Stimulated activated CD4-positive, alpha-beta T cell treated with anti-CD3 and anti-CD28 coated beads, Interleukin-12 subunit alpha, Interleukin-12 subunit beta, amount 100 ng/mL, for 48 hours (primary cell): ENCODE data around the gene PIK3CB.
A peak's percentile ranks its signal among the peaks of the same experiment; 100 is the strongest.
"Not testable (repeated sequence)": the region's sequence is repeated elsewhere in the genome, so short reads cannot be mapped to it uniquely, and the experiment has no call there.

Experiments used
- DNase-seq, 3 donors: peaks; one replicate each; pipeline ENCODE4 v3.0.0-alpha.2; 2020; ENCODE audit warnings: low read depth in 2 of 3, low spot score in 1 of 3

PIK3CB gene

DNA sequence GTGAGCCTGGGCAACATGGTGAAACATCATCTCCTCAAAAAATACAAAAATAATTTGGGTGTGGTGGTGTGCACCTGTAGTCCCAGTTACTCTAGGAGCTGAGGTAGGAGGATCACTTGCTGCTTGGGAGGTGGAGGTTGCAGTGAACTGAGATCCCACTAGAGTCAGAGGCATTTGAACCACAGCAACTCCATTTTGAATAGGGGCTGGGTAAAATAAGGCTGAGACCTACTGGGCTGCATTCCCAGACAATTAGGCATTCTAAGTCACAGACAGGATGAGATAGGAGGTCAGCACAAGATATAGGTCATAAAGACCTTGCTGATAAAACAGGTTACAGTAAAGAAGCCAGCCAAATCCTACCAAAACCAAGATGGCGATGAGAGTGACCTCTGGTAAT is 12.1 kb upstream of the PIK3CB start:
- not testable (repeated sequence) for DNase-seq

DNA sequence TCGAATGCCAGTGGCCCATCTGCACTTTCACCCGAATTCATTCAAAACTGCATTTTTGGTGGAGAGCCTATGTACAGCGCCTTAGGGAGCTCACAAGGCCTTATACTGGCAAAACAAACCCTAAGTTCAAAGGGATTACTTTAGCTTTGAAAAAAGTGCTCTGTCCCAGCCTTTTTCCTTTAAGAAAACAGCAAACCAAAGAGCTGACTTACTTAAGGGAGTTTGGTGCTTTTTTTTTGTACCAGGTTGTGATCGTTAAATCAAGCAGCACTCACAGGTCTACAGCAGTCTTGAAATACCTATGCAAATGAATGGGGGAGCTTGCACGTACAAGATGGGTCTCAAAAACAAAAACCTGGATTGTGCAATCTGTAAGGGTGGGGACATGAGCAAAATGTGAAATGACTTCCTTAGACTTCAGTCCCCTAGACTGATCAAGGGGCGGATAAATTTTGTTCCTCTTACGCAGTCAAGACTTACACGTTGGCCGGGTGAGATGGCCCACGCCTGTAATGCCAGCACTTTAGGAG is 11.6 kb upstream of the PIK3CB start:
- no peak for DNase-seq

DNA sequence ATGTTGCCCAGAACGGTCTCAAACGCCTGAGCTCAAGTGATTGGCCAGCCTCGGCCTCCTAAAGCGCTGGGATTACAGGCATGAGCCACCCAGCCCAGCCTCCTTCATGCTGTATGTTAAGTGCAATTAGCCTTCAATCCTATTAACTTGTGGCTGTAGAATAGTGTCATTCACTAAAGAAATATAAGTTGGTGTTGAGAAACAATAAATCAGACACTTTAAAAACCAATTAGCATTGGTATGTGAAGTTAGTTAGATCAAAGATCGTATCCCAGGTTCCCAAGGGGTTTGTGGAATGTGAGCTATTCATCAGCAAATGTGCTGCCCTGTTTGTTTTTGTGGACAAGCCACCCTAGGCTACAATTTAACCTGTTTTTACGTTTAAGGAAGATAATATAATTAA is 11.0 kb upstream of the PIK3CB start:
- DNase-seq: no peak

DNA sequence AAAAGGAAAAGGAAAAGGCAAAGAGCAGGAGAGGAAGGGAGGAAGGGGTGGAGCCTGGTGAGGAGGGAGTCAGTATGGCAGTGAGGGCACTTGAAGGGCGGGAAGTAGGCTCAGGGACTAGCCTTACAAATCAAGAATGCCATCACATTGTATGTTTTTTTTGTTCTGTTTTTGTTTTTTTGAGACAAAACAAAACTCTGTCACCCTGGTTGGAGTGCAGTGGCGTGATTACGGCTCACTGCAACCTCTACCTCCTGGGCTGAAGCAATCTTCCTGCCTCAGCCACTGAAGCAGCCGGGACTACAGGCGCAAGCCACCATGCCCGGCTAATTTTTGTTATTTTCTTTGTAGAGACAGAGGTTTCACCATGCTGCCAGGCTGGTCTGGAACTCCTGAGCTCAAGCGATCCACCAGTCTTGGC is 10.5 kb upstream of the PIK3CB start:
- DNase-seq: no peak

DNA sequence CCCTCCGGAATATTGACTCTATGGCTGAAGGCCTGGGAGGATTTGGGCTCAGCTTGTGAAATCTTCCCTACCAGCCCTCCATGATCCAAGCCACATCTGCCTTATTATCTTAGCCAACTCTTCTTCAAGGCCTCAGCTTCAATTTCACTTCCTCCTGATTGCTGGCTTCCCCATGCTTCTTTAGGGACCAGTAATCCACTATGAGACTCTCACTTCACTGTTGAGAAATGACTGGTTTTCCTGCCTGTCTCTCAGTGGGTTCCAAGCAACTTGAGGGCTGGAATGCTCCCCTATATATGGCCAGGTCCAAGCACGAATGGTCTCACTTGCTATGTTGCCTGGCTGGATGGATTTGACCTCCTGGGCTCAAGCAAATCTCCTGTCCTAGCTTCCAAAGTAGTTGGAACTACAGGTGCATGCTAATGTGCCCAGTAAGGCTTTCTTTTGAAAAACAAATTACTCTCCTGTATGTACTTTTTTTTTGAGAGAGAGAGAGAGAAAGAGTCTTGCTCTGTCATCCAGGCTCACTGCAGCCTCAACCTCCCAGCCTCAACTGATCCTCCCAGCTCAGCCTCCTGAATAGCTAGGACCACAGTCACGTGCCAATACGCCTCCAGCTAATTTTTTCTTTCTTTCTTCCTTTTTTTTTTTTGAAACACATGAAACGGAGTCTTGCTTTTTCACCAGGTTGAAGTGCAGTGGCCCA is 7.9 kb upstream of the PIK3CB start:
- no peak for DNase-seq

DNA sequence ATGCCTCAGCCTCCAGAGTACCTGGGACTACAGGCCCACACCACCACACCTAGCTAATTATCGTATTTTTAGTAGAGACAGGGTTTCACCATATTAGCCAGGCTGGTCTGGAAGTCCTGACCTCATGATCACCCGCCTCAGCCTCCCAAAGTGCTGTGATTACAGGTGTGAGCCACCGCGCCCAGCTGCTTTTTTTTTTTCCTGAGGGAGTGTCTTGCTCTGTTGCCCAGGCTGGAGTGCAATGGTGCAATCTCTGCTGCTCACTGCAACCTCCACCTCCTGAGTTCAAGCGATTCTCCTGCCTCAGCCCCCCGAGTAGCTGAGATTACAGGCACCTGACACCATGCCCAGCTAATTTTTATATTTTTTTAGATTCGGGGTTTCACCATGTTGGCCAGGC is 3.7 kb upstream of the PIK3CB start:
- DNase-seq: not testable (repeated sequence)

DNA sequence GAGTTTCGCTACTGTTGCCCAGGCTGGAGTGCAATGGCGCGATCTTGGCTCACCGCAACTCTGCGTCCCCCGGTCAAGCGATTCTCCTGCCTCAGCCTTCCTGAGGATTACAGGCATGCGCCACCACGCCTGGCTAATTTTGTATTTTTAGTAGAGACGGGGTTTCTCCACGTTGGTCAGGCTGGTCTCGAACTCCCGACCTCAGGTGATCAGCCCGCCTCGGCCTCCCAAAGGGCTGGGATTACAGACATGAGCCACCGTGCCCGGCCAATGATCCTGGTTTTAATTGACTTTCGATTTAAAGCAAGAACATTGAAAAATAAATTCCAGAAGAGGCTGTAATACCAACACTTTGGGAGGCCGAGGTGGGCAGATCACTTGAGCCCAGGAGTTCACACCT is 1.1 kb upstream of the PIK3CB start:
- not testable (repeated sequence) for DNase-seq

DNA sequence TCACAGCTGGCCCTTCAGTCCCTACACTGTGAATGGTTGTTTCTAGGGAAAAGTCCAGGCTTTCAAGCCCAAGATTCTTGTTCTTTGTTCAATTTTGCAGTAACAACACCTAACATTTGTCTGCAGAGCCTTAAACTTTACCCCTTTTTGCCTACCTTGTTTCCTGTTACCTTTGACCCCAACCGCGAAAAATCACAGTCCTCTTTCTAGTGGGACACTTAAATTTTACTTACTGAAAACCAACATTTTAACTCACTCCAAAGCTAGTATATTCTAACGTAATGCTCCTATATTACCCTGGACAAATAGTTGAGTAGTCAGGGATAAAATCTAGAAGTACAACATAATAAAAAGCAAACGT is 649 bp upstream of the PIK3CB start:
- DNase-seq: no peak

DNA sequence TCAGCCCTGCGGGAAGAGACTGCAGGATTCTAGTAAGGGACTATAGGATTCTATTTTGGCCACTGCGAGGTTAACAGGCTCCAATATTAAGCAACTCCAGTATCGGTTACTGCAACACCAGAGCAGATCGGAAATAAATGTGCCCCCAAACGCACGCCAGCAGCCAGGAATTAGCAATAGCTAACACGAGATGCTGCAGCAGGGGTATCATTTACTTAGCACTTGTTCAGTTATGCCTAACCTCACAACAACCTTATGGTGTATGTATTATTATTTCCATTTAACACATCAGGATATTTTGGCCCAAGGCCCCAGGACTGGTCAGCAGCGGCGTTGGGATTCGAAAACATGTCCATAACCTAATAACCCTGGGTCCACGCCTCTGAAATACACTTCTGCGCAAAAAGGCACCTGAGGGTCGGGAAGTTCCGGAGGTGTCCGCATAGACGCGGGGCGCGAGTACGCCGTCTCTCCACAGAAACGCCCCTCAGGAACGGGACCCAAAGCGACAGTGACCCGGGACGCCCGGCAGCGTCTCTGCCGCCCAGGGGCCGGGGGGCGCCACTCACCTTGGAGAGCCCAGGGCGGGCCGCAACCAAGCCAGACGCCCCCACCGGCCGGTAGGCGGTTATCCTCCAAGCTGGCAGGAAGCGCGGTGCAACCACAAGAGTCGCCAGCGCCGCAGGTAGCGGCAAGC is 681 bp downstream of the PIK3CB start:
- DNase-seq: peak in 2 of 3 donors; percentile 18 to 25

DNA sequence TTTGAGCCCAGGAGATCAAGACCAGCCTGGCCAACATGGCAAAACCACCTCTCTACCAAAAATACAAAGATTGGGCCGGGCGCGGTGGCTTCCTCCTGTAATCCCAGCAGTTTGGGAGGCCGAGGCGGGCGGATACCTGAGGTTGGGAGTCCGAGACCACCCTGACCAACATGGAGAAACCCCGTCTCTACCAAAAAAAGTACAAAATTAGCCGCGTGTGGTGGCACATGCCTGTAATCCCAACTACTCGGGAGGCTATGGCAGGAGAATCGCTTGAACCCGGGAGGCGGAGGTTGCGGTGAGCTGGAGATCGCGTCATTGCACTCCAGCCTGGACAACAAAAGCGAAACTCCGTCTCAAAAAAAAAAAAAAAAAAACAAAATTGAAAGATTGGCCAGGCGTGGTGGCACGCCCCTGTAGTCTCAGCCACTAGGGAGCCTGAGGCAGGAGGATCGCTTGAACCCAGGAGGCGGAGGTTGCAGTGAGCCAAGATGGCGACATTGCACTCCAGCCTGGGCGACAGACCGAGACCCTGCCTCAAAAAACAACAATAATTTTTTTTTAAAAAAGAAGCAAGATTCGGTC is 2.2 kb downstream of the PIK3CB start:
- DNase-seq: not testable (repeated sequence)

DNA sequence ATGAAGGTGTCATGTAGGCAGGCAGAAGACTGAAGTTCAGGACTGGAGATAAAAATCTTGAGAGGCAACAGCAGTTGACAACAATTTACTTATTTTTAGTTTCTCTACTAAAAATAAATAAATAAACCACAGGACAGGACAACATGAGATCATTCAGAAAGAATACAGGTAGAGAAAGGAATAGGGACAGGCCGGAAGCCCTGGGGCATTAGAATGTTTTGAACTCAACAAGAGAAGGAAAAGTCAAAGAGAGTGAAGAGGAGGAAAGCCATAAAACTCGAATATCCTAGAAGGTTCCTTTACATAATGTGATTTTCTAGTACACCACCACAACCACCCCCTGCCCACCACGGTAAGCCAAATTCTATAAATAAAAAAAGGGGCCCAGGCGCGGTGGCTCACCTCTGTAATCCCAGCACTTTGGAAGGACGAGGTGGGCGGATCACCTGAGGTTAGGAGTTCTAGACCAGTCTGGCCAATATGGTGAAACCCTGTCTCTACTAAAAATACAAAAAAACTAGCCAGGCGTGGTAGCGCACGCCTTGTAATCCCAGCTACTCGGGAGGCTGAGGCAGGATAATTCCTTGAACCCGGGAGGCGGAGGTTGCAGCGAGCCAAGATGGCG is 4.7 kb downstream of the PIK3CB start:
- DNase-seq: no peak

DNA sequence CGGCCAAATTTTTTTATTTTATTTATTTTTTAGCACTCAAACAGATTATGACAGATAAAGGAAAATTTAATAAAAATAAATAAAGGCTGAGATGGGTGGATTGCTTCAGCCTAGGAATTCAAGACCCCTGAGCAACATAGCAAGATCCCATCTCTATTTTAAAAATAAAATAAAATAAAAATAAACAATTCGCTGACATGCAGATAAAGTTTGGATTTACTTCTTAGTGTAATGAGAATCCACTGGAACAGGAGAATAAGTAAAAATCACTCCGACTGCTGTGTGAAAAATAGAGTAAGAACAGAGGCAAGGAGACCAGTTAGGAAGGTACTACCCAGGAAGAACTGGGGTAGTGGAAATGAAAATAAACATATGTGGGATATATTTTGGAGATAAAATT is 5.6 kb downstream of the PIK3CB start:
- no peak for DNase-seq

DNA sequence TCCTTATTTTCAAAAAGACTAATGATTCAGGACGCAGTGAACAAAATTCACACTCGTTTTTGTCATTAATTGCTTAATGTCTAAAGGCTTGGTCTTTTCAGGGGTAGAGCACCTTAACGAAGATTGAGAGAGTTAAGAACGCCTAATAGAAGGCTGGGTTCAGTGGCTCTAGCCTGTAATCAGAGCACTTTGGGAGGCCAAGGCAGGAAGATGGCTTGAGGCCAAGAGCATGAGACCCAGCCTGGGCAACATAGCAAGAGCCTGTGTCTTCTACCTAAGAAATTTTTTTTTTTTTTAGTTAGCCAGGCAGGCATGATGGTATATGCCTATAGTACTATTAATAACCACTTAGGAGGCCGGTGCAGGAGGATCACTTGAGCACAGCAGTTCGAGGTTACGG is 7.5 kb downstream of the PIK3CB start:
- DNase-seq: no peak

DNA sequence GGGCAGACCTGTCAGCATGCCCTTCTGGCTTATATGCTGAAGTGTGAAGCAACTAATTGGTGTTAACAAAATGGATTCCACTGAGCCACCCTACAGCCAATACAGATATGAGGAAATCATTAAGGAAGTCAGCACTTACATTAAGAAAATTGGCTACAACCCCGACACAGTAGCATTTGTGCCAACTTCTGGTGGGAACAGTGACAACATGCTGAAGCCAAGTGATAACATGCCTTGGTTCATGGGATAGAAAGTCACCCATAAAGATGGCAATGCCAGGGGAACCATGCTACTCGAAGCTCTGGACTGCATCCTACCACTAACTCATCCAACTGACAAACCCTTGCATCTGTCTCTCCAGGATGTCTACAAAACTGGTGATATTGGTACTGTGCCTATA is 9.4 kb downstream of the PIK3CB start:
- DNase-seq: no peak

DNA sequence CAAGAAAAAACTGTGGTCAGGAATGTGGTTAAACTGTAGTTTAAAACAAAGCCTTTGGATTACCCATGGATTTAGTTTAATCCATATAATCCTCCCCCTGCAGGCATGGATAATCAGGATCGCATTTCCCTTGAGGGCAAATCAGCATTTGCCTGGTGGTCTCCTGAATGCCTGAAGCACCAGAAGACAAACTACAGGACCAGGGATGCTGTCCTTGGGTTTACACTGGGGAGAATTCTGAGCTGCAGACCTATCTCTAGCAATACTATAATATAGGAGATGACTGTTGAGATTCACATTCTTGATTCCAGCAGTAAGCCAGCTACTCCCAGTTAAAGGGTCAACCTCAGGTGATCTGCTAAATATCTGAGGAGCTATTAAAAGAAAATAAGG is 10.6 kb downstream of the PIK3CB start:
- no peak for DNase-seq

DNA sequence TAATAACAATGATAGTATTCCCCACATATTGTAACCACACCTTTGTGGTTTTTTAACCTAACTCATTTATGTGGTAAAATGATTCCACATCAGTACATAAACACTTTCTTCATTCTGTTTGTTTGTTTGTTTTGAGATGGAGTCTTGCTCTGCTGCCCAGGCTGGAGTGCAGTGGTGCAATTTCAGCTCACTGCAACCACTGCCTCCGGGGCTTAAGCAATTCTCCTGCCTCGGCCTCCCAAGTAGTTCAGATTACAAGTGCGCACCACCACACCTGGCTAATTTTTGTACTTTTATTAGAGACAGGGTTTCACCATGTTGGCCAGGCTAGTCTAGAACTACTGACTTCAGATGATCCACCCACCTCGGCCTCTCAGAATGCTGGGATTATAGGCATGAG is 14.3 kb downstream of the PIK3CB start:
- DNase-seq: not testable (repeated sequence)

DNA sequence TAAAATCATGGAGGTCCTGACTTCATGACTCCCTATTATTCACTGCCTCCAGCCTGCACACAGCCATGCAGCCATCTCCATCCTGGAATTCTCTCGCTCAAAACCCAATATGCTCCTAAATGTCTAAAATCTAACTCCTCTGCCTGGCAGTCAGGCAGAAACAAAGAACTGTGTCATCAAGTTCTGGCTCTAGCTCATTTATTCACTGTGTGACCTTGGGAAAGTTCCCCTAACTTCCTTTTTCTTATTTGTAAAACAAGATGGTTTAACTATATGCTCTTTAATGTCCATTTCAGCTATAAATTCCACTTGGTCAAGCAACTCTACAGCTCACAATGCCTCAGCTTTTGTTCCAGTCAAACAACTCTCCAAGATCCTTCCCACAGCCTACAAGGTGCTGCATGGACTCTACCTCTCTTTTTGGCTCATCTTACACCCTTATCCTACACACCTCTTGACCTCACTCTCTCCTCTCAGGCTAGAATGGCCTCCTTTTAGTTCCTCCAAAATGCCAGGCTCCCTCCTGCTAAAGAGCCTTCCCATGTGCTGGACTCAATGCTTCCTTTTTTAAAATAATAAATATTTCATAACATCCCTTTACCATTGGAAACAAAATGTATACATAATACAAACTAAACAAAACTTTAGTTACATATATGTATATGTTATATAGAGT is 16.4 kb downstream of the PIK3CB start:
- no peak for DNase-seq

DNA sequence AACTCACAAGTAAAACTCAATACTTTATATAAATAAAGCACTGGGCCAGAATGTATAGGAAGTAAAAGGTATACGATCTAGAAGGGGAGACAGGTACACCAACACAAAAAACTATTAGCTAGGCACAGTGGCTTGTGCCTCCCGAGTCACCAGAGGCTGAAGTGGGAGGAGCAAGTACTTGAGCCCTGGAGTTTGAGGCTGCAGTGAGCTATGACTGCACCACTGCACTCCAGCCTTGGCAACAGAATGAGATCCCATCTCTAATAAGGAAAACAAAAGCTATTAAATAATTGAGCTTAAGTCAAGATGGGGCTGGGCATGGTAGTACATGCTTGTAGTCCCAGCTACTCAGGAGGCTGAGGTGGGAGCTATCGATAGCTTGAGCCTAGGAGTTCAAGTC is 17.0 kb downstream of the PIK3CB start:
- no peak for DNase-seq

DNA sequence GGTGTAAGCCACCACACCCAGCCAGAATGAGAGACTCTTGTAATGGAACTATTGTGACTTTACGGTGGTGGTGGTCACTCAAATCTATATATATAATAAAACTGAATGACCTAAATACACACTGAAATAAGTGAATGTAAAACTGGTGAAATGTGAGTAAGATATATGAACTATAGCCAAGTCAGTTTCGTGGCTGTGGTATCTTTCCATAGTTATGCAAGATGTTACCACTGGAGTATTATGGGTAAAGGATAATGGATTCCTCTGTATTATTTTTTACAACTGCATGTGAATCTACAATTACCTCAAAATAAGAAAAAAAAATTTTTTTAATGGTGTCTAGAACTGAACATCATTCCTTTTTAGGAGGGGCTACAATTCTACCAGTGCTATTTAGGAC is 21.9 kb downstream of the PIK3CB start:
- no peak for DNase-seq

DNA sequence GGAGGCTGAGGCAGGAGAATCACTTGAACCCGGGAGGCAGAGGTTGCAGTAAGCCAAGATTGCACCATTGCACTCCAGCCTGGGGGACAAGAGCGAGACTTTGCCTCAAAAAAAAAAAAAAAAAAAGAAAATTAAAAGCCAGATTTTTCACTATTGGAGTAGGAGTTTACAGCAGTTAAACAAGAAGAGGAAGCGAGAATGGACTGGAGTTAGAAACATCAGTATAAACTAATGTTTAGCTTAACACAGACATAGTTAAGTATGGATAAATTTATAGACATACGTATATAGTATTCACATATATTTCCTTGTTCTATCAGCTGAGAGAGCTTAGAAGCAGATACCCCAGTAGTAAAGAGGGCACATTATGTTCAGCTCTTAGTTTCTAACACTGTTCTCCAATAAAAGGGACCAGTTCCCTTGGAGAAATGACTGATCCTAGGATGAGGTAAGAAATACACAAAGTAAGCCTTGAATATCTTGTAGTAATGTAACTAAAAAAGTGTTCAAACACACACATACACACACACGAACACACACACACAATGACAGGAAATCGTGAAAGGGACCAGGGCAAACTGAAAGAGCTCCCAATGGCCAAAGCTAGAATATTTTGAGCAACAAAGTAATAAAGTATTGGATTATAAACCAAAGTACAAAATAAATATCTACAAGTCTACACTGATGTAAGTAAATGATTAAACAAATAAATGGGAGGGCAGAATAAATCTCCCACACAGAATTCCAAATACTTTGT is 25.1 kb downstream of the PIK3CB start:
- DNase-seq: no peak
